ENCODE results near the gene ENDOV.

Gene ENDOV

GRCh38 chr17:80480248-80480647 lies 65.3 kb downstream of the ENDOV start:
- TF ChIP-seq CTCF (conservative IDR thresholded peaks at IDR 0.05) = no peak
- no peak overlapping the region for H3K27ac ChIP-seq

DNA sequence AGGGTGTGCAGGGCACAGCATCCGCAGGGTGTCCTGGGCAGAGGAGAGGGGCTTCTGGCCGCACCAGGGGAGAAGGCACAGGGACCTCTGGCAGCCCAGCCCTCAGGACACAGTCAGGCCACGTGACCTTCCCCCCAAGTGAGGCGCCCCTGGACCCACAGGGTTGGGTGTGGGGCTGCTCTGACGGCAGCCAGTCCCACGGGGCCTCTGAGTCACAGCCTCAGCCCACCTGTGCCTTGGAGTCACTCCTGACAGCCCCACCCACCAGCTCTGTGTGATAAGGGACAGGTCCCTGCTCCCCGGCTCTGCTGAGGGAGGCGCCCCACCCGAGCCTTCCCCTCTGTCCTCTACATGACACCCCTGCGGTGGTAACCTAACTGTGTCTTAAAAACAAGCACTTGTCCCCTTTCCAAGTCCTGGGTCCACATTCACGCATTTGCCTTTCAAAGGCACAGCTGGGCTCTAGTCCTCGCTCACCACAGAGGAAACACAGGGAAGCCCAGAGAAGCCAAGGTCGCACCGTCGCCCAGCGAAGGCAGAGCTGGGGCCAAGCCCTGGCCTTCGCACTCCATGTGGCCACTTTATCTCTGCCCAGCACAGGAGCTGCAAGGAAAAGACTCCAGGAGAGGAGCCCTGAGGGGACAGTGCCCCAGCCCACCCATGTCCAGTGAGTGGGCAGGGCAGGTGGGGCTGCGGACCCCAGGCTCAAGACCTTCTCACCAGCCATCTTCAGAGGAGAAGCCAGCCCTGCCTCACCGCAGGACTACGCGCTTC lies 66.5 kb downstream of the ENDOV start:
- no peak overlapping the region for H3K27ac ChIP-seq
- TF ChIP-seq CTCF (conservative IDR thresholded peaks at IDR 0.05) = no peak

- TF ChIP-seq CTCF (conservative IDR thresholded peaks at IDR 0.05) = no peak
- H3K27ac ChIP-seq = no peak overlapping the region
Measured at GRCh38 chr17:80482058-80482318, 67.0 kb downstream of the ENDOV start.

DNA sequence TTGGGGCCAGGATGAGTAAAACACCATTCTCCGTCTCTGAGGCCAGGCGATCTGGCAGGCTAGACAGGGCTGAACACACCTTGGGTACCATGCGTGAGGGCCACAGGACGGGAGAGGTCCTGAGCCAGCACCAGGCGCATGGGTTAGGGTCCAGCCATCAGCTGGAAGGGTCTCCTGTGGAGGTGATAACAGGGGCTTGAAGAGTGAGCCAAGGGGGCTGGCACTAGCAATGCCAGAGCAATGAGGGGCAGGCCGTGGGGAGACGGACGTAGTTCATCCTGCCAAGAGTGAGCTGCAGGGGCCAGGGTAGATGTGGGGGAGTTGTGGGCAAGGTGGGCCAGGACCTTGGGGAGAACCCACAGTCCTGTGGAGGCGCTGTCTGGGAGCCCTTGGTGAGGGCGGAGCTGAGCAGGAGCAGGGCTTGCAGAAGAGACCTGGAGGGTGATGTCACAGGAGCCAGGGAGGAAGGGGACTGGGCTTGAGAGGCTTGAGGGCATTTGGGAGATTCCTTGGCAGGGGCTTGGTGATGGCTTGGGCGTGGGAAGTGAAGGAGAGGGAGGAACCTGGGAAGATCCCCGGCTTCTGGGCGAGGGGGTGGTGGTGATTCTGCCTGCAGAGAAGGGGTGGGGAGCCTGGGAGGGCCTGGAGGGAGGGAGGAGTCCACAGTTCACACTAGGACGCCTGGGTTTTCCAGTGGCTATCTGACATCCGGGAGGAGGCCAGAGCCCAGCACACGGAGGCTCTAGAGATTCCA lies 67.8 kb downstream of the ENDOV start:
- TF ChIP-seq CTCF (conservative IDR thresholded peaks at IDR 0.05) = no peak

DNA sequence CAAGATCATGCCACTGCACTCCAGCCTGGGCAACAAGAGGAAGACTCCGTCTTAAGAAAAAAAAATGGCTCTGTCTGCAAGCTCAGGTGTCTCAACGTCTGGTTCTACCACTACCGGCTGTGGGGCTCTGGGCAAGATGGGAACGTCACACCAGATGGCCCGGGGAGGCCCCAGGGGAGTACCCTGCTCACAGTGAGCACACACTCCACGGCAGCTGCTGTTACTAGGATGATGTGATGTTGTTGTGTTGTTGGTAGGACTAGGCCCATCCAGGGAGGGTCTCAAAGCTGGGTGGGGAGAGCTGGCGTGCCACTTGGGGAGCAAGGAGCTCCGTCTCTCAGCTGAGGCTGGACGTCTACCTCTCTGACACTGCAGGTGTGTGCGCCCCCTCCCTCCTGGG lies 70.9 kb downstream of the ENDOV start:
- H3K27ac ChIP-seq = no peak overlapping the region
- TF ChIP-seq CTCF (conservative IDR thresholded peaks at IDR 0.05) = no peak

More for the DNA sequence above, 67.8 kb downstream of the ENDOV start:
- no peak overlapping the region for H3K27ac ChIP-seq

- H3K27ac ChIP-seq = no peak overlapping the region
- no peak for TF ChIP-seq CTCF (conservative IDR thresholded peaks at IDR 0.05)
Measured at GRCh38 chr17:80486692-80487091, 71.7 kb downstream of the ENDOV start.

DNA sequence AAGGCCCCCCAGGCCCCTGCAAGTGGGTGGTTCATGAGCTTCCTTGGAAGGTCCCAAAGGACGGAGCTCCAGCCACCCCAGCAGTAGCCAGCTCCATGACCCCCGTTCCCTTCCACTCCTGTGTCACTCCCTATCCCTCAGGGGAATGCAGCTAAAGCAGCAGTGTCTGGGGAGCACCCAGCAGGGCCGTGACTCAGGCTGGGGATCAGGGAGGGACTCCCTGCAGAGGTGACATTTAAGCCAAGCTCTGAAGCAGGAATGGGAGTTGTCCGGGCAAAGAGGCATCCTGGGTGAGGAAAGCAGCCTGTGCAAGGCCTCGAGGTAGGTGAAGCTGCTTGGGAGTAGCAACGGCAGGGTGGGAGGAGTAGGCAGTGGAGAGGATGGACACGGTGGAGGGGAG lies 72.5 kb downstream of the ENDOV start:
- no peak overlapping the region for H3K27ac ChIP-seq
- TF ChIP-seq CTCF (conservative IDR thresholded peaks at IDR 0.05) = no peak

Measured in VCaP (cell line).